ENCODE measurements around the gene HS3ST3B1. TPM values are rescaled to one million over a fixed set of nuclear protein-coding genes. Genes with fewer than 3 reads are reported as not detected.

Gene HS3ST3B1
- total RNA-seq, 1 experiment from 2014 or later: not detected

DNA sequence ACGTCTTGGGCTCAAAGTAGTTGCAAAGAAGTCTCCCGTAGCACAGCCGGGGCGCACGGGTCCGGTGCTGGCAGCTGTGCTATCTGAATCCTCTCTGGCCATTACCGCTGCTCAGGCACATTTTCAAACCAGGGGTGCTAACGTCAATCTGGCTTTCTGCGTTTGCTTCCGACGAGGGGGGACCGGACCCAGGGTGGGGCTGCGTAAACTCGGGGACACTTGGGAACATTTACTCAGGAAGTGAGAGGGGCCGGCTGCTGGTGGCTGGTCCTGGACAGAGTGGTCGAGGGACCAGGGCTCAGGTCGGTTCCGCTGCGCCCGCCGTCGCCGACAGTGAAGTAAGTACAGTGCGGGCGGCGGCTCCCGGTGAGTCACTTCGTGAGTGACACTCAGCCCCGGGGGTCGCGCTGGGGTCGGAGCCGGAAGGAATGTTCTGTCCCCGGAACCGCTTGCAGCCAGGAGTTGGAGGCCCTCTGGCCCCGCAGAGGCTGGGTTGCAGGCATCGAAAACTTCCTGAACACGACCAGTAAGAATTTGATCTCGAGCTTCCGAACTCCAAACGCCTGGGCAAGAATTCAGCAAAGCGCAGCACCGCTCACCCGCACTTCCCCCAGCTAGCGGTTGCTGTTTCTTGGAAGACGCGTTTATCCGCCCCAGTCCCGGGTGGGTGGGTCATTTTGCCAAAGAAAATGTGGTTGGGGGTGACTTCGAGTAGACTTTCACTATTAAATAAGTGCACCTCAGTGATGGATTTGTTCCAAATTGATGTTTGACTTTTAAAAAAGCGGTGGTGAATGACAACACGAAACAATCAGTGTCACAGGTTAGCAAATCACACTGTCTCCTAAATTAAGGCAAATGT, 1.4 kb upstream of the HS3ST3B1 start:
- no peak overlapping the region for H3K4me3 ChIP-seq (ENCODE audit: low read length)
- no peaks in the 10 kb centered on the region for H3K36me3 ChIP-seq (ENCODE audit: insufficient read depth, low read length)
- H3K27me3 ChIP-seq (ENCODE audit: low read length): no peaks in the 10 kb centered on the region
- DNase-seq: no peak
- H3K9ac ChIP-seq (ENCODE audit: low read length): no peak overlapping the region
- no peaks in the 10 kb centered on the region for H3K9me2 ChIP-seq (replicated peaks; ENCODE audit: insufficient read depth, low read length)
- H3K9me3 ChIP-seq (ENCODE audit: low read length): no peaks in the 10 kb centered on the region
- H3K4me2 ChIP-seq (ENCODE audit: low read depth, low read length, poor library complexity, severe bottlenecking): no peak overlapping the region
- no peak overlapping the region for H2AFZ ChIP-seq (ENCODE audit: low read length)
- no peak overlapping the region for H3K27ac ChIP-seq (ENCODE audit: low read length)
- no peaks in the 10 kb centered on the region for H4K20me1 ChIP-seq (ENCODE audit: insufficient read depth, low read depth, low read length)
- no peaks in the 10 kb centered on the region for H3K79me2 ChIP-seq (ENCODE audit: low read length)
- H3K4me1 ChIP-seq (ENCODE audit: low read length): peaks cover 10% of the 10 kb centered on the region

DNA sequence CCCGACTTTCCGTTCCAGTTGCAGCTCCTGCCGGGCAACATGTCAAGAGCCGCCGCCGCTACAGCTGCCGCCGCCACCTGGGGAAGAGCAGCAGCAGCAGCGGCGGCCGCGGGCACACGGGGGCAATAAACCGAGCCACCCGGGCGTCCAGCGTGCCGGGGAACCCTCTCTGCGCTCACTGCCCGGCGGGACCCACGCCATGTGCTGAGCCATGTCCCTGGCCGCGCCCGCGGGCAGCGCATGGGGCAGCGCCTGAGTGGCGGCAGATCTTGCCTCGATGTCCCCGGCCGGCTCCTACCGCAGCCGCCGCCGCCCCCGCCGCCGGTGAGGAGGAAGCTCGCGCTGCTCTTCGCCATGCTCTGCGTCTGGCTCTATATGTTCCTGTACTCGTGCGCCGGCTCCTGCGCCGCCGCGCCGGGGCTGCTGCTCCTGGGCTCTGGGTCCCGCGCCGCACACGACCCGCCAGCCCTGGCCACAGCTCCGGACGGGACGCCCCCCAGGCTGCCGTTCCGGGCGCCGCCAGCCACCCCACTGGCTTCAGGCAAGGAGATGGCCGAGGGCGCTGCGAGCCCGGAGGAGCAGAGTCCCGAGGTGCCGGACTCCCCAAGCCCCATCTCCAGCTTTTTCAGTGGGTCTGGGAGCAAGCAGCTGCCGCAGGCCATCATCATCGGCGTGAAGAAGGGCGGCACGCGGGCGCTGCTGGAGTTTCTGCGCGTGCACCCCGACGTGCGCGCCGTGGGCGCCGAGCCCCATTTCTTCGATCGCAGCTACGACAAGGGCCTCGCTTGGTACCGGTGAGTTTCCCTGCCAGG, 604 bp downstream of the HS3ST3B1 start:
- Histone ChIP-seq H4K20me1 (ENCODE audit: insufficient read depth, low read depth, low read length) (no peaks in the 10 kb centered on the region), H3K9ac (ENCODE audit: low read length) (no peak overlapping the region), H3K27ac (ENCODE audit: low read length) (no peak overlapping the region), H3K4me2 (ENCODE audit: low read depth, low read length, poor library complexity, severe bottlenecking) (no peak overlapping the region), H2AFZ (ENCODE audit: low read length) (no peak overlapping the region), H3K4me3 (ENCODE audit: low read length) (no peak overlapping the region), H3K9me3 (ENCODE audit: low read length) (no peaks in the 10 kb centered on the region), H3K27me3 (ENCODE audit: low read length) (no peaks in the 10 kb centered on the region), H3K4me1 (ENCODE audit: low read length) (peaks cover 10% of the 10 kb centered on the region), H3K79me2 (ENCODE audit: low read length) (no peaks in the 10 kb centered on the region), H3K9me2 (replicated peaks; ENCODE audit: insufficient read depth, low read length) (no peaks in the 10 kb centered on the region), H3K36me3 (ENCODE audit: insufficient read depth, low read length) (no peaks in the 10 kb centered on the region)
- DNase-seq: no peak

DNA sequence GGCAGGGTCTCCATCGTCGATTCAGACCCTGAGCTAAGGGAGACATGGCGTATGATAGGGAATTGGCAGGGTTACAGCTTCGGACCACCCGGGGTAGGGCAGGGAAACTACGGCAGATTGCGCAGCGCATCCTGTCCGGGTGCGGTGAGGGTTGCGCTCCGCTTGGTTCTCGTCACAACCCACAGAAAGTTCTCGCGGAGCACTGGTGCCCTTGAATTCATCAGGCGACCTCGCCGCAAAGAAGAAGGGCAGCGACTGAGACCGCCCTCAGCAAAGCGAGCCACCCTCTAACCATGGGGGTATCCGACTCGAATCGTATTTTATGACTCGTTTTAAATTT, 1.2 kb downstream of the HS3ST3B1 start:
- Histone ChIP-seq H3K9ac (ENCODE audit: low read length) (peak overlapping the region; percentile 49), H3K4me3 (ENCODE audit: low read length) (peak overlapping the region; percentile 57; the same call in 1 of the 2 replicates), H3K27me3 (ENCODE audit: low read length) (no peaks in the 10 kb centered on the region), H3K9me2 (replicated peaks; ENCODE audit: insufficient read depth, low read length) (no peaks in the 10 kb centered on the region), H3K79me2 (ENCODE audit: low read length) (no peaks in the 10 kb centered on the region), H3K4me2 (ENCODE audit: low read depth, low read length, poor library complexity, severe bottlenecking) (peak overlapping the region; percentile 63), H3K27ac (ENCODE audit: low read length) (no peak overlapping the region), H4K20me1 (ENCODE audit: insufficient read depth, low read depth, low read length) (no peaks in the 10 kb centered on the region), H2AFZ (ENCODE audit: low read length) (peak overlapping the region; percentile 69; the same call in 1 of the 2 replicates), H3K36me3 (ENCODE audit: insufficient read depth, low read length) (no peaks in the 10 kb centered on the region), H3K4me1 (ENCODE audit: low read length) (peaks cover 10% of the 10 kb centered on the region), H3K9me3 (ENCODE audit: low read length) (no peaks in the 10 kb centered on the region)
- no peak for DNase-seq

DNA sequence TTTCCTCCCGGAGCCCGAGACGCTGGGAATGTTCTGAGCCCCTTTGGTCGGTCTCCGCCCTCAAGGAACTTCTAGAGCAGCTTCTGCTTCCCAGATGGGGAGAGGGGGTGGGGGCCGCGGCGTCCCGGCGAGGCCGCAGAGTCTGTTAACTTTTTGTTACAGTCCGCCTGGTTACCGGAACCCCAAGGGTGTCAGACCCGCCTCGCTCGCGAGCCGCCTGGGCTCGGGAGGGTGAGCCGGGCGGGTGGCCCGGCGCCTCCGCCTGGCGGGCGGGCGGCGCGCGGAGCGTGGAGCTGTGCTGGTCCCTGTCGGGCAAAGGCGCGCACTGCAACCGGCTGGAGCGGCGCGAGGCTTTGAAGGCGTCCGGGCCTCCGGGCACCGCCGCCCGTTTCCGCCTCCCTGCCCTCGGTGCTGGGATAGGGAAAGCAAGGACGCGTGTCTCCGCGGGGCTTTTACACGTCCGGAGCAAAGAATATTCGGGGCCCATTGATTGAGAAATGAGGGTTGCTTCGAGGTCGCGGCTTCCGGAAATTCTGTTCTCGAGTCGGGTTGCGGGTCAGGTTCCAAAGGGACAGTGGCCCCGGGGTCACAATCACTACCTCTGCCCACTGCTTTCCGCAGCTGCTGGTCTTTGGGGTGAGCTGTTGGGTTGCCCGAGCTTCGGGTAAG, 1.7 kb downstream of the HS3ST3B1 start:
- no peaks in the 10 kb centered on the region for H3K36me3 ChIP-seq (ENCODE audit: insufficient read depth, low read length)
- H3K4me2 ChIP-seq (ENCODE audit: low read depth, low read length, poor library complexity, severe bottlenecking): peak overlapping the region; percentile 63
- peak overlapping the region; percentile 49 for H3K9ac ChIP-seq (ENCODE audit: low read length)
- DNase-seq: peak; percentile 92
- H3K4me1 ChIP-seq (ENCODE audit: low read length): peaks cover 10% of the 10 kb centered on the region
- peak overlapping the region; percentile 69; the same call in 1 of the 2 replicates for H2AFZ ChIP-seq (ENCODE audit: low read length)
- H3K9me3 ChIP-seq (ENCODE audit: low read length): no peaks in the 10 kb centered on the region
- H3K27ac ChIP-seq (ENCODE audit: low read length): no peak overlapping the region
- no peaks in the 10 kb centered on the region for H4K20me1 ChIP-seq (ENCODE audit: insufficient read depth, low read depth, low read length)
- H3K79me2 ChIP-seq (ENCODE audit: low read length): no peaks in the 10 kb centered on the region
- no peaks in the 10 kb centered on the region for H3K27me3 ChIP-seq (ENCODE audit: low read length)
- H3K9me2 ChIP-seq (replicated peaks; ENCODE audit: insufficient read depth, low read length): no peaks in the 10 kb centered on the region
- H3K4me3 ChIP-seq (ENCODE audit: low read length): peak overlapping the region; percentile 57; the same call in 1 of the 2 replicates

DNA sequence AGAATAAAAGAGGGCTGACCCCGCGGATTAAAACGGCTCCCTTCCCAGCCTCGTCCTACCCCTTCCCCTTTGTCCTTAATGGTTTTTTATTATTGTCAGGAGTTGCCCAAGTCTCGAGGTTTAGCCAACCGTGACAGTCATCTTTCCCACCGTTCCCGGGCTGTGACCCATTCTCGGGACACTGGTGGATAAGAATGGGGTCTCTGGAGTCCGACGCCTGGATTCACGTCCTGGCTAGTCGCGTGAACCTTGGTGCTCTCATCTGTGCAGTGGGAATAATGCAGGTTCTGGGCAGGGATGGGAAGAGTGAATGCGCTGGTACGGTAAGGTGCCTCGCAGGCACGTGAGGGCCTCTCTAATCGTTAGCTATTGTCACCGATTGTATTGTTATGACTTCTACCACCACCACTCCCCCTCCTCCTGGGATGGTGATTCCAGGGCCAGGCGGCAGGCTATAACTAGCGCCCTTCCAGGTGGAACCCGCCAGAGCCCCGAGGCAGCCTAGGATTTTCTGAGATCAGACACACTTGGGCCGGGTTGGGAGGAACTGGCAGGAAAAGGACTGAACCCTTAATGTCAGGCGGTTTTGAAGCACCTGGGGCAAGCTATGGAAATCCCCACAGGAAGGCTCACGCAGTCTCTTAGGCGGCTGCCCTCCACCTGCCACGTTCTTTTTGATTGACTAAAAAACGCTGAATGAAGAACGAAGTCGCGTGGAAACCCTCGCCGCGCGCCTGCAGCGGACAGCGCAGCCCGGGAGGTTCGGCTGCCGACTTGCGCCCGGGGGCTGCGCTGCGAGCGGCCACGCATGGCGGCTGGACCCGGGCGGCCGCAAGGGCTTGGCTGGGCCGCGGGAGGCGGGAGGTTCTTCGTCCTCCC, 2.7 kb downstream of the HS3ST3B1 start:
- Histone ChIP-seq H3K4me2 (ENCODE audit: low read depth, low read length, poor library complexity, severe bottlenecking) (no peak overlapping the region), H3K4me1 (ENCODE audit: low read length) (peaks cover 10% of the 10 kb centered on the region), H4K20me1 (ENCODE audit: insufficient read depth, low read depth, low read length) (no peaks in the 10 kb centered on the region), H3K27ac (ENCODE audit: low read length) (no peak overlapping the region), H3K4me3 (ENCODE audit: low read length) (no peak overlapping the region), H3K79me2 (ENCODE audit: low read length) (no peaks in the 10 kb centered on the region), H3K27me3 (ENCODE audit: low read length) (no peaks in the 10 kb centered on the region), H3K9me2 (replicated peaks; ENCODE audit: insufficient read depth, low read length) (no peaks in the 10 kb centered on the region), H3K9ac (ENCODE audit: low read length) (no peak overlapping the region), H3K9me3 (ENCODE audit: low read length) (no peaks in the 10 kb centered on the region), H2AFZ (ENCODE audit: low read length) (no peak overlapping the region), H3K36me3 (ENCODE audit: insufficient read depth, low read length) (no peaks in the 10 kb centered on the region)
- no peak for DNase-seq

DNA sequence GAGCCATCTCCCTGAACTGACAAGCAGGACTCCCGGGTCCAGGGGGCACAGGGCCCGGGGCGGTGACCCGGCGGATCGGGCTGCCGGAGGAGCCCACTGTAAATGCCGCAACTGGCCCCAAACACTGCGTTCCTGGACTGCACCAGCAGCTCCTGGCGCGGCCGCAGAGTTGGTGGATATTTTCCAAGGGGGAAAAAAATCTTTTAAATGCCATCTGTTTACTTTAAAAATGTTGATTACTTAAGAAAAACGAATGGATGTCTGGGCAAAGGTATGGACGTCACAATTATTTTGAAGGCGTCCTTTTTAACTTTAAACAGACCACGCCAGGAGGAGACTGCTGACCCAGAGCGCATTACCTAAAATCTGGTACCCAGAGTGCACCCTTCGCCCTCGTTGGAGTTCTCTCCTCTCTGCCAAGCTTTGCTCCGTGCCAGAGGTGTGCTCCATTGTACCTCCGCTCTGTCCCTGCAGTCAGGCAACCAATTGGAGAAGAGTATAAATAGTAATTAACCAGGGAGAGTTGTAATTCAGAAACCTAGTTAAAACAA, 3.4 kb downstream of the HS3ST3B1 start:
- H3K27me3 ChIP-seq (ENCODE audit: low read length): no peaks in the 10 kb centered on the region
- no peaks in the 10 kb centered on the region for H4K20me1 ChIP-seq (ENCODE audit: insufficient read depth, low read depth, low read length)
- H3K4me3 ChIP-seq (ENCODE audit: low read length): no peak overlapping the region
- H3K9me3 ChIP-seq (ENCODE audit: low read length): no peaks in the 10 kb centered on the region
- H3K4me1 ChIP-seq (ENCODE audit: low read length): peaks cover 10% of the 10 kb centered on the region
- H3K36me3 ChIP-seq (ENCODE audit: insufficient read depth, low read length): no peaks in the 10 kb centered on the region
- no peak overlapping the region for H3K9ac ChIP-seq (ENCODE audit: low read length)
- H3K27ac ChIP-seq (ENCODE audit: low read length): no peak overlapping the region
- no peak overlapping the region for H2AFZ ChIP-seq (ENCODE audit: low read length)
- H3K79me2 ChIP-seq (ENCODE audit: low read length): no peaks in the 10 kb centered on the region
- DNase-seq: no peak
- no peak overlapping the region for H3K4me2 ChIP-seq (ENCODE audit: low read depth, low read length, poor library complexity, severe bottlenecking)
- H3K9me2 ChIP-seq (replicated peaks; ENCODE audit: insufficient read depth, low read length): no peaks in the 10 kb centered on the region

DNA sequence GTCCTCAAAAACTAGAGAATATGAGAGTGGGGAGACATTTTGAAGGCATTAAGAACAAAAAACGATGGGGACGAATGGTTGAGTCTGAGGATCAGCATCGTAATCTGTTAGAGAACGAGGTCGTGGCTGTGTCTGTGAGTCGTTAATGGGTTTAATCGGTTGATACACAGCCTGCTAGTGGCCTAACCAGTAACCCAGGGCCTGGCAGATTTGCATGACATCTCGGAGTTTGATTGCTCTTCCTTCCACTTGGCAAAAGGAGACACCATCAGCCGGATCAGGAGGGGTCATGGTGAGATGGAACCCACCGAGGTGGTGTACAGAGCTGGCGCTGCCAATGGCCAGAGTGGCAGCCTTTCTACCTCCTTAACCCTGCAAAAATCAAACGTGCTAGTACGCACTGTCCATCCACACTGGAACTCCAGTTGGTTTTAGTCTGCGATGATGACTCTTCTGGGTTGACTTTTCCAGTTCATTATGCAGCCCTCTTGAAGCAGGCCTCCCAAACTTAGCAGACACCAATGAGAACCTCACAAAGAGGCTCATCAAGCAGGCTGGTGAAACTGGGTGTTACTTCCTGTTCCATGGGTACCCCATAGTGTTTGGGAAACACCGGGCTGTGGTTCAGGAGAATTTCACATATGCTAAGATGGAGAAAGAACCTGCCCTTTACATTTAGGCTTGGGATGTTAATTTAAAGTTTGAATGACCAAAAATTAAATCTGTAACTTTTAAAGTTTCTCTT, 4.1 kb downstream of the HS3ST3B1 start:
- no peak for DNase-seq
- no peaks in the 10 kb centered on the region for H4K20me1 ChIP-seq (ENCODE audit: insufficient read depth, low read depth, low read length)
- peaks cover 10% of the 10 kb centered on the region for H3K4me1 ChIP-seq (ENCODE audit: low read length)
- H3K9ac ChIP-seq (ENCODE audit: low read length): no peak overlapping the region
- H3K9me2 ChIP-seq (replicated peaks; ENCODE audit: insufficient read depth, low read length): no peaks in the 10 kb centered on the region
- no peaks in the 10 kb centered on the region for H3K79me2 ChIP-seq (ENCODE audit: low read length)
- H3K27me3 ChIP-seq (ENCODE audit: low read length): no peaks in the 10 kb centered on the region
- no peak overlapping the region for H2AFZ ChIP-seq (ENCODE audit: low read length)
- no peak overlapping the region for H3K4me2 ChIP-seq (ENCODE audit: low read depth, low read length, poor library complexity, severe bottlenecking)
- no peaks in the 10 kb centered on the region for H3K36me3 ChIP-seq (ENCODE audit: insufficient read depth, low read length)
- H3K9me3 ChIP-seq (ENCODE audit: low read length): no peaks in the 10 kb centered on the region
- no peak overlapping the region for H3K4me3 ChIP-seq (ENCODE audit: low read length)
- H3K27ac ChIP-seq (ENCODE audit: low read length): no peak overlapping the region
